ENCODE results near the gene MINAR1. TPM values are rescaled to one million over a fixed set of nuclear protein-coding genes. Genes with fewer than 3 reads are reported as not detected.

Gene MINAR1
- total RNA-seq, 4 donors from 2014 or later = 0.25 to 0.64 (median 0.33) TPM

DNA sequence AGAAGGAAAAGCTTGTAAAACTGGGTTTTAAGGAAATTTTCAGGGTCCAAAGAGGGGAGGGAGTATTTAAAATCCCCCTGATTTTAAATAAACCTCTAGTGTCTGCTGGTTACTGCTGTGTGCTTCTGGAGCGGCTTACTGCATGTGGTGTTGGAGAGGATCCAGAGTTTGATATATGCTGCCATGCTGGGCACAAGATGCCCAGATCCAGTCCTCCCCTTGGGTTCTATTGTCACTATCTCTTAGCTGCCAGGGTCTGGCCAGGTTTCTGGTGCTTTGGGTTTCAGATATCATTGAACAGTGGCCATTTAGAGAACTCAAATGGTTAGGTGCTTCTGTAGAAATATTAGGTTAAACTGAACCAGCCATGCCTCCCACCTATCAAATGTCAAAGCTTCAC, 27.5 kb downstream of the MINAR1 start:
- no peak for DNase-seq (ENCODE audit: low spot score in 2 of 2)
- intact Hi-C loops (cut with DNase I; ENCODE audit: low total_unique reads) = no loop called here
- no peak for TF ChIP-seq POLR2A (IDR thresholded peaks at IDR 0.05)
- no peak for TF ChIP-seq CTCF (IDR thresholded peaks at IDR 0.05)
- no peak overlapping the region for H3K4me3 ChIP-seq (ENCODE audit: low read depth, poor library complexity, severe bottlenecking)
- 90 to 100% methylated on average over 1 of the region's 1 CpG for WGBS, 2 donors

- intact Hi-C loops (cut with DNase I; ENCODE audit: low total_unique reads) = no loop called here
- H3K4me3 ChIP-seq (ENCODE audit: low read depth, poor library complexity, severe bottlenecking) = no peak overlapping the region
- TF ChIP-seq CTCF (IDR thresholded peaks at IDR 0.05) (no peak), POLR2A (IDR thresholded peaks at IDR 0.05) (no peak)
- no peak for DNase-seq (ENCODE audit: low spot score in 2 of 2)
- 74 to 81% methylated on average over 18 of the region's 18 CpGs for WGBS, 2 donors
Observed at GRCh38 chr15:79463043-79463780, 31.1 kb downstream of the MINAR1 start.

GRCh38 chr15:79463781-79464270, 31.7 kb downstream of the MINAR1 start:
- no peak for DNase-seq (ENCODE audit: low spot score in 2 of 2)
- H3K4me3 ChIP-seq (ENCODE audit: low read depth, poor library complexity, severe bottlenecking) = no peak overlapping the region
- TF ChIP-seq POLR2A (IDR thresholded peaks at IDR 0.05) = no peak
- 92 to 94% methylated on average over 4 of the region's 4 CpGs for WGBS, 2 donors
- intact Hi-C loops (cut with DNase I; ENCODE audit: low total_unique reads) = no loop called here

DNA sequence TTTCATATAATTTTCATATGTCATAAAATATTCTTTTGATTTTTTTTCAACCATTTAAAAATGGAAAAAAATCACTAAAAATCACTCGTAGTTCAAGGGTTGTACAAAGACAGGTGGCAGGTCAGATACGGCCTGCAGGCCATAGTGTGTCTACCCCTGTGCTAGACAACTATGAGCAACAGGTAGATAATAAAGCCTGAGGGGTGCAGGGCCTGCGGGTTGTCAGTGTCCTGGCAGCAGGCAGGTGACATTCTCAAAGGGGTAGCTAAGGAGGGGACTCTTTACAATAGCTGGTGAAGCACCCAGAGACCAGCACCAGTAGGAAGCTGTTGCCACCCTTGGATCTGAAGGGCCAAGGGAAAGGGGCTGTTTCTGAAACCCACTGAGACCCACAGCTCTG, 34.4 kb downstream of the MINAR1 start:
- no peak overlapping the region for H3K4me3 ChIP-seq (ENCODE audit: low read depth, poor library complexity, severe bottlenecking)
- DNase-seq (ENCODE audit: low spot score in 2 of 2) = no peak
- TF ChIP-seq CTCF (IDR thresholded peaks at IDR 0.05) (no peak), POLR2A (IDR thresholded peaks at IDR 0.05) (no peak)
- WGBS, 2 donors = 81 to 85% methylated on average over 3 of the region's 3 CpGs
- intact Hi-C loops (cut with DNase I; ENCODE audit: low total_unique reads) = no loop called here

DNA sequence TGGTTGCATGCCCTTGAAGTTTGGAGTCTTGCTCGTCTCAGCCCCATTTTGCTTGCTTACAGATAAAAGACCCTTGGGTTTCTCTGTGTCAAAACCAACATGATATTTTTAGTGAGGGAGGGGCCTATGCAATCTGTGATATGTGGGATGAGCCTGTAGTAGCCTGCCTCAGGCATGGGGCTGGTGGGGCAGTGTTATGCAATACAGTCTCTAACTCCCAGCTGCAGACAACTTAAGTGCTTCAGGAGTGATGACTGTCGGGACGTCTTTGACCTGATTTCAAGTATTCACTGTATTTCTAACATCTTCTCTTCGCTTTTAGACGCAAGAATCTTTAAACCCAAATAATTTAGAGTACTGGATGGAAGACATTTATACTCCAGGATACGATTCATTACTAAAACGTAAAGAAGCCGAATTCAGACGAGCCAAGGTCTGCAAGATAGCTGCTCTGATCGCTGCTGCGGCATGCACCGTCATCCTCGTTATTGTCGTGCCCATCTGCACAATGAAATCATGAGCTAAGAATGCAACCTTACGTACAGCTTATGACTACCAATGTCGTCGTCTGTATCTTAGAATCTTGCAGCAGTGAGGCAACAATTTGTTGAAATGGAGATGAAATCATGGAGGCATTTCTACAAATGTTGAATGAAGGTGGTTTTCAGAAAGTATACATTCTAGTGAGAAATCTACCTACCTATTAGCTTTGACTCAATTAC, 35.9 kb downstream of the MINAR1 start:
- TF ChIP-seq CTCF (IDR thresholded peaks at IDR 0.05) (no peak), POLR2A (IDR thresholded peaks at IDR 0.05) (no peak)
- 87 to 88% methylated on average over 17 of the region's 17 CpGs for WGBS, 2 donors
- H3K4me3 ChIP-seq (ENCODE audit: low read depth, poor library complexity, severe bottlenecking) = no peak overlapping the region

GRCh38 chr15:79472446-79472845, 40.3 kb downstream of the MINAR1 start:
- TF ChIP-seq CTCF (IDR thresholded peaks at IDR 0.05) (no peak), POLR2A (IDR thresholded peaks at IDR 0.05) (no peak)
- DNase-seq (ENCODE audit: low spot score in 2 of 2) = no peak
- no peak overlapping the region for H3K4me3 ChIP-seq (ENCODE audit: low read depth, poor library complexity, severe bottlenecking)
- intact Hi-C loops (cut with DNase I; ENCODE audit: low total_unique reads) = no loop called here
- 92 to 94% methylated on average over 3 of the region's 3 CpGs for WGBS, 2 donors

More for the DNA sequence above, 35.9 kb downstream of the MINAR1 start:
- DNase-seq (ENCODE audit: low spot score in 2 of 2) = no peak
- intact Hi-C loops (cut with DNase I; ENCODE audit: low total_unique reads) = no loop called here

Data from lower leg skin (tissue), 4 donors.